GM19240 (cell line): ENCODE results near the gene SEMA7A.
"Not testable (repeated sequence)": the region's sequence is repeated elsewhere in the genome, so short reads cannot be mapped to it uniquely, and the experiment has no call there.

Source experiments
- DNase-seq: peaks from one replicate; pipeline ENCODE4 v3.0.0; 2011; ENCODE audit warnings: low spot score; ENCODE audit not compliant: insufficient read length

Gene SEMA7A, protein sequence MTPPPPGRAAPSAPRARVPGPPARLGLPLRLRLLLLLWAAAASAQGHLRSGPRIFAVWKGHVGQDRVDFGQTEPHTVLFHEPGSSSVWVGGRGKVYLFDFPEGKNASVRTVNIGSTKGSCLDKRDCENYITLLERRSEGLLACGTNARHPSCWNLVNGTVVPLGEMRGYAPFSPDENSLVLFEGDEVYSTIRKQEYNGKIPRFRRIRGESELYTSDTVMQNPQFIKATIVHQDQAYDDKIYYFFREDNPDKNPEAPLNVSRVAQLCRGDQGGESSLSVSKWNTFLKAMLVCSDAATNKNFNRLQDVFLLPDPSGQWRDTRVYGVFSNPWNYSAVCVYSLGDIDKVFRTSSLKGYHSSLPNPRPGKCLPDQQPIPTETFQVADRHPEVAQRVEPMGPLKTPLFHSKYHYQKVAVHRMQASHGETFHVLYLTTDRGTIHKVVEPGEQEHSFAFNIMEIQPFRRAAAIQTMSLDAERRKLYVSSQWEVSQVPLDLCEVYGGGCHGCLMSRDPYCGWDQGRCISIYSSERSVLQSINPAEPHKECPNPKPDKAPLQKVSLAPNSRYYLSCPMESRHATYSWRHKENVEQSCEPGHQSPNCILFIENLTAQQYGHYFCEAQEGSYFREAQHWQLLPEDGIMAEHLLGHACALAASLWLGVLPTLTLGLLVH

DNA sequence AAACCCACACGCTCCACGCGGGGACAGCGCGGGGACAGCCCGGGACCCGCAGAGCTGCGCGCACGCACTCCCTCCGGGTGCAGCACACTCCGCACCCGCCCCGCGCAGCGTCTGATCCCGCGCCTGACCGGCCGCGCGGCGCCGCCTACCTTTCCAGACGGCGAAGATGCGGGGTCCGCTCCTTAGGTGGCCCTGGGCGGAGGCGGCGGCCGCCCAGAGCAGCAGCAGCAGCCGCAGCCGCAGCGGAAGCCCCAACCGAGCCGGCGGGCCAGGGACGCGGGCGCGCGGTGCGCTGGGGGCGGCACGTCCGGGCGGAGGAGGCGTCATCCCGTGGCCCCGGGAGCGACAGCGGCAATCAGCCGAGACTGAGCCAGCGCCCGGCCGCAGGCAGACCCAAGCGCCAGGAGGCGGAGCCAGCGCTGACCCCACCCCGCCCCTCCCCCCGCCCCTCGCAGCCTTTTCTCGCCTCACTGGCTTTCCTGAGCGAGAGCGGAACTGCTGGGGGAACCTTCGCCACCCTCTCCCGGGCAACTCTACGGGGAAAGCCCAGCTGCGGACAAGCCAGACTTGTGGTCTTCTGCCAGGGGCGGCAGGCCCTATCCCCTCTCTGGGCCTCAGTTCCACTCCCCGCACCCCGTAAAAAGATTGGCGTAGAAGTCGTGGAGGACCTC is at the start of gene SEMA7A:
SEMA7A (minus strand) TSS at position 367 of the 671 bp plus-strand sequence; CDS start at position 327, 40 bp downstream.
- DNase-seq, result peak; percentile 84

DNA sequence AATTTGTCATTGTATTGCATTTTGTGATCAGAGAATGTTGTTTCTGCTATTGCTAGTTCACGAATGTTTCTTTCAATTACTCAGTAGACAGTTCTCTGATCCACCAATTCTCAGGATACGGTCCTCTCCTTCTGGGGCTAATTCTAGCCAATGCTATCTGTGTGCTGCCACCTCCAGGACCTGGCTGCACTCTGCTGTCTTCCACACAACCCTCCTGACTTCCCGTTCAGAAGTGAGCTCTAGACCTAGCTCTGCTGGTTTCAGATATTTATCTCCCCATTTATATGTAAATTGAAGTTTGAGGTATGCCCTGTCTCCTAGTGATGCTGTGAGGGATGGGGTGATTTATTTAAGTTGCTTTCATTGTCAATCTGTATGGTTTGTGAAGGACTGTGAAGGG is 48.9 kb upstream of the SEMA7A start:
- no peak for DNase-seq

DNA sequence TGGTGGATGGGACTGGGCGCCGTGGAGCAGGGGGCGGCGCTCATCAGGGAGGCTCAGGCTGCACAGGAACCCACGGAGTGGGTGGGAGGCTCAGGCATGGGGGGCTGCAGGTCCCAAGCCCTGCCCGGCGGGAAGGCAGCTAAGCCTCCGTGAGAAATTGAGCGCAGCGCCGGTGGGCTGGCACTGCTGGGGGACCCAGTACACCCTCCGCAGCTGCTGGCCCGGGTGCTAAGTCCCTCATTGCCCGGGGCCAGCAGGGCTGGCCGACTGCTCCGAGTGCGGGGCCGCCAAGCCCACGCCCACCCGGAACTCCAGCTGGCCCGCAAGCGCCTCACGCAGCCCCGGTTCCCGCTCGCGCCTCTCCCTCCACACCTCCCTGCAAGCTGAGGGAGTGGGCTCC is 46.6 kb upstream of the SEMA7A start:
- not testable (repeated sequence) for DNase-seq

- DNase-seq, result not testable (repeated sequence)
These were observed 37.9 kb upstream of the SEMA7A start for GRCh38 chr15:74471621-74472020.

DNA sequence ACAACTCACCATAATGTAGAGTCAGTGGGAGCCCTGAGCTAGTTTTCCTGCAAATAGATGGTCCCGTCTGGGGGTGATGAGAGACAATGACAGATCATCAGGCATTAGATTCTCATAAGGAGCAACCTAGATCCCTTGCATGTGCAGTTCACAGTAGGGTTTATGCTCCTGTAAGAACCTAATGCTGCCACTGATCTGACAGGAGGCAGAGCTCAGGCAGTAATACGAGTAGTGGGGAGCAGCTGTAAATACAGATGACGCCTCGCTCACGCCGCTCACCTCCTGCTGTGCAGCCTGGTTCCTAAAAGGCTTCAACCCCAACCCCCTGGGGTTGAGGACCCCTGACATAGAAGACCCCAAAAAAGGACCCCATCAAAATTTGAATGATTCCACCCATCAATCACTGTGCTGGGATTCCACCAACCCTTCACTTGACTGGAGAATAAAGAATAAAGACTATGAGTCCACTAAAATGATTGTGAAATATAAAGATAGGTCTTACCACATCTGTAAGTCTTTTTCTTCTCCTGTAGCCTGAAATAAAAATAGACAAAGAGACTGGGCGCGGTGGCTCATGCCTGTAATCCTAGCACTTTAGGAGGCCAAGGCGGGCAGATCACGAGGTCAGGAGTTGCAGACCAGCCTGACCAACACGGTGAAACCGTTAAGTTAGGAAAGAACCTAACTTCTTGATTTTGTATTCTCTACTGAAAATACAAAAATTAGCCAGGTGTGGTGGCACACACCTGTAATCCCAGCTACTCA is 37.1 kb upstream of the SEMA7A start:
- DNase-seq, result no peak

DNA sequence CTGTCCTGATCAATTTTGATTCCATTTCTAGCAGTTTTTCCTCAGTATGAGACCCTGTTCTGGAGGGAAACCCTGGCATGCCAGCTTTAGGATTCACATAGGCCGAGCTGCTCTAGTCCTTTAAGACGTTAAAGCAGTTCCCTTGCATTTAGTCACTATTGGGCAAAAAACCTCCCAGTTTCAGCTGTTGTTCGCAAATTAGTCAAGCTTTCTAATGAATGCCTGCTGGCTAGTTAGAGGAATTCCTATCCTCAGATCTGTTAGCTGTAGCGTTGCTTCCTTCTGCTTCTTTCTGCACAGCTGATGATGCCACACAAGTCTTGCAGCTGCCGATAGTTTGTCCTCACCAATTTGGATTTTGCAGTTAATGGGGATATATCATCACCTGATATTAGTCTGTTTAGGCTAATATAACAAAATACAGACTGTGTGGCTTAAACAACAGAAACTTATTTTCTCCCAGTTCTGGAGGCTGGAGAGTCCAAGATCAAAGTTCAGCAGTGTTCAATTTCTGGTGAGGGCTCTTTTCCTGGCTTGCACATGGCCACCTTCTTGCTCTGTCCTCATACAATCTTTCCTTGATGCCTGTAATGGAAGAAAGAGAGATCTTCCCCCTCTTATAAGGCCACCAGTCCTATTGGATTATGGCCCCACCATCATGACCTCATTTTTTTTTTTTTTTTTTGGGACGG is 34.7 kb upstream of the SEMA7A start:
- DNase-seq, result no peak

- no peak for DNase-seq
These were observed 32.8 kb upstream of the SEMA7A start for GRCh38 chr15:74466570-74466969.

DNA sequence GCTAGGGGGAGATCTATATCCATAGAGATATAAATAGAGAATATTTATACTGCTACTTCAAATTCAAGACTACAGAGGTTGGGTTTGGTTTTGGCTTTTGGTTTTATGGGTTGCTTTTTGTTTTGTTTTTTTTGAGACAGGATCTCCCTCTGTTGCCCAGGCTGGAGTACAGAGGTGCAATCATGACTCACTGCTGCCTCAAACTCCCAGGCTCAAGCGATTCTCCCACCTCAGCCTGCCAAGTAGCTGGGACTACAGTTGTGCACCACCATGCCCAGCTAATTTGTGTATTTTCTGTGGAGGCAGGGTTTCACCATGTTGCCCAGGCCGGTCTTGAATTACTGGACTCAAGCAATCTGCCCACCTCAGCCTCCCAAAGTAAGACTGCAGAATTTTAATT is 31.1 kb upstream of the SEMA7A start:
- DNase-seq, result no peak

DNA sequence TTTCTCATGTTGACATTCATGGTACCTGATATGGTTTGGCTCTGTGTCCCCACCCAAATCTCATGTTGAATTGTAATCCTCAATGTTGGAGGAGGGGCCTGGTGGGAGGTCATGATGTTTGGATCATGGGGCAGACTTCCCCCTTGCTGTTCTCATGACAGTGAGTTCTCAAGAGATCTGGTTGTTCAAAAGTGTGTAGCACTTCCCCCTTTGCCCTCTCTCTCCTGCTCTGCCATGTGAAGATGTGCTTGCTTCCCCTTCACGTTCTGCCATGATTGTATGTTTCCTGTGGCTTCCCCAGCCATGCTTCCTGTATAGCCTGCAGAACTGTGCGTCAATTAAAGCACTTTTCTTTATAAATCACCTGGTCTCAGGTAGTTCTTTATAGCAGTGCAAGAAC is 30.5 kb upstream of the SEMA7A start:
- DNase-seq, result no peak

- DNase-seq, result no peak
These were observed 29.9 kb upstream of the SEMA7A start for GRCh38 chr15:74463634-74464033.

DNA sequence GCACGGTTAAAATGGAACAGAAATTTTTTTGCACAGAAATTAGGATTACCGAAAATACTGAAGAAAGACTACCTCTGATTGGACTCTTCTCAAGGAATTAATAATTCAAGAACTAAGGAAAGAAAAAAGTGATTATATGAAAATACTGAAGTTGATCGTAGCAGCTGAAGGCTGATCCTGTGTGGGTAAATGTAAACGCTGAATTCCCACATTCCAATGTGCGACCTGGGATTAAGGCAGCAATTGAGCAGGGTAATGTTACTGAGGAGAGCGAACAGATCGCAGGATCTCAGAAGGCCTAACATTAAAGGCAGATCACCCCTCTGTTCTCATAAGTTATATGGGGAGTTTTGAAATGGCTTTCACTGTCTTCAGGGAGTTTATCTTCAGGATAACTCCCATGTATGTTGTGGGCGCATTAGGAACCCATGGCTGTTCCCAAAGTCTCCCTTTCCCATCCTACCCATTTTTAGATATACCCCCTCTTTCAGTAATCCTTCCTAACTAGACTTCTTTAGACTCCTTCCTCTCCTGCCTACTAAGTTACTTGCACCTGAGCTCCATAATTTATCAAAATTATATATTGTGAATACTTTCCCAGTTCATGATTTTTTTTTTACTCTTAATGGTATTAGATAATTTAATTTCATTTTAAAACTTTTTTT is 28.2 kb upstream of the SEMA7A start:
- DNase-seq, result no peak

- DNase-seq, result peak; percentile 83
These were observed 27.4 kb upstream of the SEMA7A start, which contains the start of gene UBL7 for GRCh38 chr15:74460871-74461846. TSS of gene UBL7 (minus strand) at chr15:74461160. CDS start at chr15:74458867, 2,293 bp downstream.

- DNase-seq, result no peak
These were observed 26.5 kb upstream of the SEMA7A start for GRCh38 chr15:74460298-74460697.

DNA sequence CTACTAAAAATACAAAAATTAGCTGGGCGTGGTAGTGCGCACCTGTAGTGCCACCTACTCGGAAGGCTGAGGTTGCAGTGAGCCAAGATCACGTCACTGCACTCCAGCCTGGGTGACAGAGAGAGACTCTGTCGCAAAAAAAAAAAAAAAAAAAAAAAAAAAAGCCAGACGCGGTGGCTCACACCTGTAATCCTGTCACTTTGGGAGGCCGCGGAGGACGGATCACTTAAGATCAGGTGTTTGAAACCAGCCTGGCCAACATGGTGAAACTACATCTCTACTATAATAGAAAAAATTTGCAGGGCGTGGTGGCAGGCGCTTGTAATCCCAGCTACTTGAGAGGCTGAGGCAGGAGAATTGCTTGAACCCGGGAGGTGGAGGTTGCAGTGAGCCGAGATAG is 26.0 kb upstream of the SEMA7A start:
- not testable (repeated sequence) for DNase-seq

- no peak for DNase-seq
These were observed 24.7 kb upstream of the SEMA7A start for GRCh38 chr15:74458473-74458872.

GRCh38 chr15:74457036-74457435 is 23.3 kb upstream of the SEMA7A start:
- DNase-seq, result not testable (repeated sequence)

GRCh38 chr15:74454764-74455500 is 21.2 kb upstream of the SEMA7A start:
- DNase-seq, result no peak
